SK-N-SH (cell line): ENCODE measurements around the gene GJA3. TPM values are rescaled to one million over a fixed set of nuclear protein-coding genes. Genes with fewer than 3 reads are reported as not detected.

Source experiments
- CTCF ChIA-PET: fragments of 300-600, 350-600 bp; formaldehyde crosslinking; extraction: SDS; loops from one replicate; lab custom pipeline; 2021; lab: Yijun Ruan, JAX
- POLR2A ChIA-PET: fragments of 350-600 bp; sonication (Branson Sonifier 250); formaldehyde crosslinking; extraction: SDS; loops from one replicate; lab custom pipeline; 2020; ENCODE audit warnings: antibody characterized with exemption, inconsistent platforms; lab: Yijun Ruan, JAX
- DNase-seq: peaks from one replicate; pipeline ENCODE4 v3.0.0; 2012
- H2AFZ ChIP-seq: fragments of 200-600 bp; sonication (generic); 2 replicates; pipeline ENCODE4 v1.8.1; 2016; ENCODE audit warnings: antibody characterized with exemption, mild to moderate bottlenecking, low read depth
- H3F3A ChIP-seq: fragments of 200-600 bp; sonication (generic); replicated peaks from 2 replicates; pipeline ENCODE3; 2016; ENCODE audit warnings: antibody characterized with exemption, mild to moderate bottlenecking; ENCODE audit not compliant: insufficient read depth
- H3K27ac ChIP-seq, 2 experiments: fragments of 200-500 bp in 1 of 2; fragments of 200-600 bp in 1 of 2; sonication (Bioruptor generic) in 1 of 2; sonication (generic), shearing (Covaris generic) in 1 of 2; 2 replicates each; pipeline versions ENCODE4 v1.5.1 to v1.6.1; 2014 to 2016; ENCODE audit warnings: low read depth in 2 of 2, inconsistent platforms in 1 of 2, low read length in 1 of 2, mild to moderate bottlenecking in 1 of 2, mixed read lengths in 1 of 2
- H3K27me3 ChIP-seq: fragments of 200-600 bp; sonication (generic), shearing (Covaris generic); 2 replicates; pipeline ENCODE4 v1.6.1; 2016; ENCODE audit warnings: mixed run types; ENCODE audit not compliant: insufficient read depth
- H3K36me3 ChIP-seq, 2 experiments: fragments of 200-500 bp in 1 of 2; fragments of 200-600 bp in 1 of 2; sonication (Bioruptor generic) in 1 of 2; sonication (generic) in 1 of 2; replicated peaks in 1 of 2; 2 replicates each; pipeline versions ENCODE3 to v1.5.1; 2014 to 2016; ENCODE audit warnings: low read length in 1 of 2, mild to moderate bottlenecking in 1 of 2; ENCODE audit not compliant: insufficient read depth in 2 of 2, control insufficient read depth in 1 of 2
- H3K4me1 ChIP-seq, 2 experiments: fragments of 200-500 bp in 1 of 2; fragments of 200-600 bp in 1 of 2; sonication (Bioruptor generic) in 1 of 2; sonication (generic), shearing (Covaris generic) in 1 of 2; 2 replicates each; pipeline versions ENCODE4 v1.5.1 to v1.6.1; 2014 to 2016; ENCODE audit warnings: low read depth in 1 of 2, low read length in 1 of 2, mixed run types in 1 of 2; ENCODE audit not compliant: insufficient read depth in 2 of 2, control insufficient read depth in 1 of 2
- H3K4me2 ChIP-seq: fragments of 200-600 bp; sonication (generic), shearing (Covaris generic); 2 replicates; pipeline ENCODE4 v1.6.1; 2017; ENCODE audit warnings: mixed run types
- H3K4me3 ChIP-seq, 2 experiments: fragments of 200-500 bp in 1 of 2; fragments of 200-600 bp in 1 of 2; sonication (Bioruptor generic) in 1 of 2; sonication (generic), shearing (Covaris generic) in 1 of 2; 2 replicates each; pipeline versions ENCODE4 v1.5.1 to v1.8.1; 2014 to 2016; ENCODE audit warnings: low read depth in 2 of 2, inconsistent platforms in 1 of 2, low read length in 1 of 2, mild to moderate bottlenecking in 1 of 2, mixed read lengths in 1 of 2, moderate library complexity in 1 of 2
- H3K79me2 ChIP-seq: fragments of 200-600 bp; sonication (generic); 2 replicates; pipeline ENCODE4 v1.8.1; 2017; ENCODE audit warnings: mild to moderate bottlenecking; ENCODE audit not compliant: insufficient read depth
- H3K9ac ChIP-seq: fragments of 200-600 bp; sonication (generic); 2 replicates; pipeline ENCODE4 v1.6.1; 2017; ENCODE audit warnings: mixed run types
- H3K9me2 ChIP-seq: fragments of 200-600 bp; sonication (generic); 2 replicates; pipeline ENCODE4 v1.6.1; 2017; ENCODE audit warnings: mixed run types
- H3K9me3 ChIP-seq: fragments of 200-600 bp; sonication (generic); 2 replicates; pipeline ENCODE4 v1.6.1; 2017; ENCODE audit warnings: mixed run types, mild to moderate bottlenecking, moderate library complexity
- H4K20me1 ChIP-seq: fragments of 200-600 bp; sonication (generic); 2 replicates; pipeline ENCODE4 v1.6.1; 2017; ENCODE audit warnings: mild to moderate bottlenecking, mixed run types; ENCODE audit not compliant: insufficient read depth
- CHD2 ChIP-seq: fragments of 150-350 bp; IDR thresholded peaks from 2 replicates; pipeline ENCODE4 v1.6.1; 2018; ENCODE audit warnings: low read length; ENCODE audit not compliant: partially characterized antibody
- EZH2phosphoT487 ChIP-seq: fragments of 200-600 bp; sonication (generic); IDR thresholded peaks from 2 replicates; pipeline ENCODE4 v1.6.1; 2017; ENCODE audit warnings: low read depth, mixed run types, mild to moderate bottlenecking, antibody characterized with exemption, moderate library complexity, borderline replicate concordance
- FOXJ3 ChIP-seq: sonication (generic); formaldehyde crosslinking; IDR thresholded peaks from 2 replicates; pipeline ENCODE4 v1.5.1; 2020; ENCODE audit warnings: mild to moderate bottlenecking, missing genetic modification reagents
- FOXM1 ChIP-seq: IDR thresholded peaks from 2 replicates; pipeline ENCODE4 v1.4.0; 2012; ENCODE audit warnings: low read depth, mild to moderate bottlenecking
- IRF3 ChIP-seq: fragments of 150-350 bp; IDR thresholded peaks from 2 replicates; pipeline ENCODE4 v1.6.1; 2016; ENCODE audit warnings: mild to moderate bottlenecking, low read depth, low read length
- JUND ChIP-seq: IDR thresholded peaks from 2 replicates; pipeline ENCODE4 v1.4.0; 2012
- MAX ChIP-seq: IDR thresholded peaks from 2 replicates; pipeline ENCODE4 v1.4.0; 2012; ENCODE audit warnings: low read depth
- MEF2A ChIP-seq: IDR thresholded peaks from 2 replicates; pipeline ENCODE4 v1.4.0; 2012; ENCODE audit warnings: low read depth, borderline replicate concordance
- MXI1 ChIP-seq: IDR thresholded peaks from 2 replicates; pipeline ENCODE4 v1.6.1; 2012; ENCODE audit warnings: mild to moderate bottlenecking, low read depth, low read length, improper control_type of control experiment
- NFIC ChIP-seq: IDR thresholded peaks from 2 replicates; pipeline ENCODE4 v1.4.0; 2012; ENCODE audit warnings: borderline replicate concordance
- NRF1 ChIP-seq: IDR thresholded peaks from 2 replicates; pipeline ENCODE4 v1.6.1; 2012; ENCODE audit warnings: low read depth, mild to moderate bottlenecking, low read length
- RFX5 ChIP-seq: IDR thresholded peaks from 2 replicates; pipeline ENCODE4 v1.6.1; 2012; ENCODE audit warnings: mild to moderate bottlenecking, improper control_type of control experiment, low read length
- RXRA ChIP-seq: IDR thresholded peaks from 2 replicates; pipeline ENCODE4 v1.4.0; 2012; ENCODE audit warnings: low read depth, mild to moderate bottlenecking, borderline replicate concordance
- SIN3A ChIP-seq: IDR thresholded peaks from 2 replicates; pipeline ENCODE4 v1.6.1; 2012; ENCODE audit warnings: low read depth, mild to moderate bottlenecking, low read length, moderate library complexity, borderline replicate concordance
- SMC3 ChIP-seq: IDR thresholded peaks from 2 replicates; pipeline ENCODE4 v1.6.1; 2012; ENCODE audit warnings: low read depth, low read length, improper control_type of control experiment
- TAF1 ChIP-seq: IDR thresholded peaks from 2 replicates; pipeline ENCODE4 v1.6.1; 2012; ENCODE audit warnings: low read depth, mild to moderate bottlenecking, low read length, moderate library complexity, borderline replicate concordance
- TEAD4 ChIP-seq: IDR thresholded peaks from 2 replicates; pipeline ENCODE4 v1.4.0; 2012; ENCODE audit warnings: mild to moderate bottlenecking, borderline replicate concordance; ENCODE audit not compliant: insufficient read depth
- USF1 ChIP-seq: IDR thresholded peaks from 2 replicates; pipeline ENCODE4 v1.4.0; 2012; ENCODE audit warnings: low read depth, borderline replicate concordance
- YY1 ChIP-seq: IDR thresholded peaks from 2 replicates; pipeline ENCODE4 v1.4.0; 2012; ENCODE audit warnings: low read depth, mild to moderate bottlenecking
- ZBTB33 ChIP-seq: IDR thresholded peaks from 2 replicates; pipeline ENCODE4 v1.4.0; 2012; ENCODE audit warnings: low read depth, borderline replicate concordance
- WGBS: methylation state at CpG from one replicate; pipeline ENCODE4 v1.1.6; 2017; ENCODE audit warnings: low lambda C conversion rate; 5-methylcytosine and 5-hydroxymethylcytosine counted together
- polyA plus RNA-seq, 3 experiments: library from polyadenylated mRNA; depleted of rRNA; stranded (reverse); fragments of >200 nt; gene quantifications; 2 replicates each; pipeline ENCODE4 v1.2.3, GENCODE V29; 2012

Gene GJA3
- polyA plus RNA-seq, 1 of the 3 experiments (the other 2 are of a cell fraction), result not detected

- Histone ChIP-seq H4K20me1 (no peaks in the 10 kb centered on the region), H3K4me3 (no peak overlapping the region), H3K4me1 (peaks cover 0 to 4% of the 10 kb centered on the region in 2 experiments; a peak in 2 of 4 replicates), H3K9me2 (no peaks in the 10 kb centered on the region), H3K4me2 (no peak overlapping the region), H3K9ac (no peak overlapping the region), H3F3A (peaks cover 3% of the 10 kb centered on the region), H3K79me2 (no peaks in the 10 kb centered on the region), H3K27me3 (peaks cover 48% of the 10 kb centered on the region), H2AFZ (no peak overlapping the region), H3K27ac (no peak overlapping the region), H3K36me3 (no peaks in the 10 kb centered on the region), H3K9me3 (no peaks in the 10 kb centered on the region)
- DNase-seq, result no peak
- no peak for TF ChIP-seq EZH2phosphoT487
- no peak for TF ChIP-seq SMC3
- TF ChIP-seq RFX5, result no peak
- no peak for TF ChIP-seq SIN3A
- TF ChIP-seq YY1, result no peak
- TF ChIP-seq NFIC, result no peak
- no peak for TF ChIP-seq NRF1
- no peak for TF ChIP-seq TEAD4
- TF ChIP-seq FOXM1, result no peak
- TF ChIP-seq ZBTB33, result no peak
- TF ChIP-seq FOXJ3, result no peak
- TF ChIP-seq RXRA, result no peak
- no peak for TF ChIP-seq JUND
- no peak for TF ChIP-seq TAF1
- TF ChIP-seq USF1, result no peak
- TF ChIP-seq MXI1, result no peak
- no peak for TF ChIP-seq MAX
- no peak for TF ChIP-seq CHD2
- no peak for TF ChIP-seq IRF3
- TF ChIP-seq MEF2A, result no peak
- CTCF ChIA-PET, result interaction anchor here (0.6 to 1.2 kb wide), 2 partner anchors 12 to 13 kb away, joined by 3 read pairs; no protein-coding TSS in a partner anchor
- WGBS, result 100% methylated on average over 2 of the region's 2 CpGs
- POLR2A ChIA-PET, result no interaction called here
Observed at GRCh38 chr13:20130652-20131051, 30.2 kb downstream of the GJA3 start.
